HepG2 (cell line): Measurements from ENCODE around the gene RPS6KB2. TPM values are rescaled to one million over a fixed set of nuclear protein-coding genes. Genes with fewer than 3 reads are reported as not detected.

Experiments used
- ATAC-seq: fragments of 200-7000 bp; cut with Tn5 transposase; 3 replicates; pipeline ENCODE4 v1.9.1; 2020; ENCODE audit warnings: mild to moderate bottlenecking, moderate library complexity
- BruUV-seq: library from RNA; stranded (reverse); fragments of 400-500 nt; replicated peaks from 2 replicates; lab custom pipeline; 2021; lab: Mats Ljungman, UMichigan
- CTCF ChIA-PET: fragments of 300-600 bp; formaldehyde crosslinking; extraction: SDS; loops from one replicate; lab custom pipeline; 2021; ENCODE audit warnings: low total read pairs, inconsistent platforms, low intra/inter-chr PET ratio; lab: Yijun Ruan, JAX
- POLR2A ChIA-PET: fragments of 350-600 bp; sonication (Branson Sonifier 250); formaldehyde crosslinking; loops from one replicate; lab custom pipeline; 2020; ENCODE audit warnings: antibody characterized with exemption, inconsistent platforms; lab: Yijun Ruan, JAX
- DNase-seq: peaks from one replicate; pipeline ENCODE4 v3.0.0-alpha.2; 2015; ENCODE audit warnings: low spot score
- FAIRE-seq: peaks from 3 replicates; lab custom pipeline; 2011; peaks lifted over from hg19 to GRCh38; lab: Jason Lieb, UNC
- H2AFZ ChIP-seq: one replicate; pipeline ENCODE4 v1.6.1; 2011; ENCODE audit warnings: low read length, inconsistent platforms
- H3K27ac ChIP-seq: fragments of 300-600 bp; 3 replicates; pipeline ENCODE4 v1.8.0; 2011; ENCODE audit warnings: mixed run types, mild to moderate bottlenecking, mixed read lengths, low read length, inconsistent platforms; ENCODE audit not compliant: insufficient read depth; ENCODE audit errors: extremely low read length
- H3K27me3 ChIP-seq, 2 experiments: fragments of 200-600 bp in 1 of 2; 2 replicates in 1 of 2; 3 replicates in 1 of 2; pipeline versions ENCODE4 v1.6.0 to v1.8.0; 2011; ENCODE audit warnings: low read length in 2 of 2, mild to moderate bottlenecking in 2 of 2, moderate library complexity in 2 of 2, inconsistent platforms in 1 of 2; ENCODE audit not compliant: insufficient read depth in 2 of 2, control insufficient read depth in 1 of 2
- H3K36me3 ChIP-seq, 2 experiments: fragments of 200-600 bp in 1 of 2; replicated peaks in 1 of 2; 2 replicates in 1 of 2; 3 replicates in 1 of 2; pipeline versions ENCODE4 v1.5.1 to v1.8.0; 2011; ENCODE audit warnings: low read length in 2 of 2, inconsistent platforms in 1 of 2; ENCODE audit not compliant: insufficient read depth in 2 of 2, control insufficient read depth in 1 of 2
- H3K4me1 ChIP-seq: 2 replicates; pipeline ENCODE4 v1.5.1; 2012; ENCODE audit warnings: low read length, inconsistent platforms; ENCODE audit not compliant: insufficient read depth
- H3K4me2 ChIP-seq: 2 replicates; pipeline ENCODE4 v1.6.0; 2011; ENCODE audit warnings: low read depth, low read length, inconsistent platforms
- H3K4me3 ChIP-seq, 3 experiments: fragments of 200-600 bp in 1 of 3; sonication (generic), shearing (Covaris generic) in 1 of 3; replicated peaks in 1 of 3; 2 replicates each; pipeline ENCODE4 v1.5.1; 2011 to 2016; ENCODE audit warnings: low read length in 3 of 3, inconsistent platforms in 2 of 3, low read depth in 2 of 3, mild to moderate bottlenecking in 2 of 3, control low read depth in 1 of 3, mixed read lengths in 1 of 3; ENCODE audit not compliant: insufficient read depth in 1 of 3
- H3K79me2 ChIP-seq: one replicate; pipeline ENCODE4 v1.6.1; 2011; ENCODE audit warnings: low read length, inconsistent platforms; ENCODE audit not compliant: insufficient read depth
- H3K9ac ChIP-seq: 2 replicates; pipeline ENCODE4 v1.6.0; 2011; ENCODE audit warnings: mild to moderate bottlenecking, low read depth, low read length, inconsistent platforms; ENCODE audit not compliant: insufficient read depth
- H3K9me3 ChIP-seq: 2 replicates; pipeline ENCODE4 v1.5.1; 2012; ENCODE audit warnings: mild to moderate bottlenecking, low read length
- H4K20me1 ChIP-seq: 2 replicates; pipeline ENCODE4 v1.6.0; 2011; ENCODE audit warnings: inconsistent platforms, mild to moderate bottlenecking, low read length, moderate library complexity; ENCODE audit not compliant: insufficient read depth
- CAMTA2 ChIP-seq: sonication (generic); formaldehyde crosslinking; IDR thresholded peaks from 2 replicates; pipeline ENCODE4 v1.4.0; 2020; ENCODE audit warnings: mild to moderate bottlenecking, missing genetic modification reagents, borderline replicate concordance
- HIC2 ChIP-seq: sonication (generic); formaldehyde crosslinking; IDR thresholded peaks from 2 replicates; pipeline ENCODE4 v1.9.0; 2022; ENCODE audit warnings: low read depth, missing genetic modification reagents
- SKIL ChIP-seq: sonication (generic); formaldehyde crosslinking; IDR thresholded peaks from 2 replicates; pipeline ENCODE4 v1.8.0; 2022; ENCODE audit warnings: missing genetic modification reagents, mild to moderate bottlenecking, moderate library complexity, borderline replicate concordance
- XRCC5 ChIP-seq: fragments of 200-400 bp; formaldehyde crosslinking; optimal IDR thresholded peaks from 2 replicates; pipeline ENCODE3; 2017; ENCODE audit warnings: mild to moderate bottlenecking, low read length
- ZBTB46 ChIP-seq: sonication (generic); formaldehyde crosslinking; IDR thresholded peaks from 2 replicates; pipeline ENCODE4 v1.4.0; 2020; ENCODE audit warnings: mild to moderate bottlenecking, missing genetic modification reagents, borderline replicate concordance
- ZNF143 ChIP-seq: sonication (generic); formaldehyde crosslinking; IDR thresholded peaks from 2 replicates; pipeline ENCODE4 v1.4.0; 2020; ENCODE audit warnings: missing genetic modification reagents
- ZNF607 ChIP-seq: sonication (generic); formaldehyde crosslinking; IDR thresholded peaks from 2 replicates; pipeline ENCODE4 v1.5.1; 2020; ENCODE audit warnings: missing genetic modification reagents, mild to moderate bottlenecking, borderline replicate concordance
- WGBS: methylation state at CpG from one replicate; pipeline ENCODE4 v1.1.6; 2017; ENCODE audit warnings: low lambda C conversion rate; 5-methylcytosine and 5-hydroxymethylcytosine counted together
- in situ Hi-C: cut with HindIII; loops from 2 replicates; pipeline ENCODE4 v1.10.0; 2017; ENCODE audit warnings: low pct_unique_long_range_greater_than_20kb; ENCODE audit not compliant: extremely low pct_ligation_motif_present
- intact Hi-C: fragments of 100-400 bp; cut with micrococcal nuclease; formaldehyde crosslinking; loops from one replicate; pipeline ENCODE4 v1.10.0; 2022; ENCODE audit not compliant: unreplicated experiment
- polyA plus RNA-seq, 8 experiments: library from polyadenylated mRNA; depleted of rRNA in 3 of 8; stranded (reverse) in 7 of 8; unstranded in 1 of 8; fragments of >200 nt; fragmentation: Illumina TruSeq in 4 of 8; extraction: Trizol in 4 of 8; gene quantifications; 2 replicates each; pipeline versions ENCODE4 v1.2.1 to v1.2.3, GENCODE V29; 2011 to 2016; ENCODE audit warnings: low read depth in 4 of 8, missing spikeins in 1 of 8, mixed read lengths in 1 of 8; ENCODE audit not compliant: insufficient read depth in 1 of 8
- total RNA-seq, 5 experiments: library from RNA; depleted of rRNA; stranded (reverse); fragments of >200 nt; fragmentation: Illumina TruSeq; extraction: Trizol; gene quantifications; 2 replicates each; pipeline ENCODE4 v1.2.3, GENCODE V29; 2016; ENCODE audit warnings: low read depth in 1 of 5
- TF ChIP-seq, protein P1 (sequence below): sonication (generic); formaldehyde crosslinking; conservative IDR thresholded peaks from 2 replicates; pipeline ENCODE4 v1.4.0; 2020; ENCODE audit warnings: mild to moderate bottlenecking, missing genetic modification reagents, moderate library complexity

RPS6KB2 gene
- total and polyA plus RNA-seq, 2 of the 13 experiments (the other 11 are each of a cell fraction or from before 2014, with no cell fraction given): 52.9 to 54.8 TPM

- TF ChIP-seq ZBTB46 (no peak), XRCC5 (no peak)
These were observed 4.8 kb upstream of the RPS6KB2 start (continued) for GRCh38 chr11:67423466-67423865.

DNA sequence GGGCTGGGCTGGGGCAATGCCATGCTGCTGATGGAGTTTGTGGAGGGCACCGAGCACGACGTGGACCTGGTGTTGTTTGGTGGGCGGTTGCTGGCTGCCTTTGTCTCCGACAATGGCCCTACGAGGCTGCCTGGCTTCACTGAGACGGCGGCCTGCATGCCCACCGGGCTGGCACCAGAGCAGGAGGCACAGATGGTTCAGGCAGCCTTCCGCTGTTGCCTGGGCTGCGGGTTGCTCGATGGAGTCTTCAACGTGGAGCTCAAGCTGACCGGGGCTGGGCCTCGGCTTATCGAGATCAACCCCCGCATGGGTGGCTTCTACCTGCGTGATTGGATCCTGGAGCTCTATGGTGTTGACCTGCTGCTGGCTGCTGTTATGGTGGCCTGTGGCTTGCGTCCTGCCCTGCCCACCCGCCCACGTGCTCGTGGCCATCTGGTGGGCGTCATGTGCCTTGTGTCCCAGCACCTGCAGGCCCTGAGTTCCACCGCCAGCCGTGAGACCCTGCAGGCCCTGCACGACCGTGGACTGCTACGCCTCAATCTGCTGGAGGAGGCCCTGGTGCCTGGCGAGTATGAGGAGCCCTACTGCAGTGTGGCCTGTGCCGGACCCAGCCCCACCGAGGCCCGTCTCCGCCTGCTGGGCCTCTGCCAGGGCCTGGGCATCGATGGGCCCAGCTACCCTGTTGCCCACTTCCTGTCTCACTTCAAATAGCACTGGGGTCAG is 4.2 kb upstream of the RPS6KB2 start:
- H3K4me2 ChIP-seq: no peak overlapping the region
- DNase-seq (no peak), FAIRE-seq (no peak), ATAC-seq (no peak)
- no peaks in the 10 kb centered on the region for H3K9me3 ChIP-seq
- H4K20me1 ChIP-seq: no peaks in the 10 kb centered on the region
- ChIA-PET POLR2A (interaction anchor here (0.6 to 7.4 kb wide), 6 partner anchors 20 to 50 kb away, joined by 3 to 78 read pairs (median 4); partner anchors contain the start of genes CLCF1, CORO1B, PPP1CA and TBC1D10C), CTCF (no interaction called here)
- H3K27me3 ChIP-seq: peaks cover 1 to 9% of the 10 kb centered on the region in 2 experiments; a peak in 2 of 5 replicates
- H2AFZ ChIP-seq: no peak overlapping the region
- H3K4me1 ChIP-seq: peaks cover 54% of the 10 kb centered on the region
- intact Hi-C loops (no loop called here), in situ Hi-C loops (no loop called here)
- no TSS peak for BruUV-seq
- no peak overlapping the region for H3K27ac ChIP-seq
- H3K4me3 ChIP-seq: no peak overlapping the region
- no peaks in the 10 kb centered on the region for H3K36me3 ChIP-seq
- peaks cover 8% of the 10 kb centered on the region for H3K79me2 ChIP-seq
- H3K9ac ChIP-seq: no peak overlapping the region
- WGBS: 59% methylated on average over 10 of the region's 34 CpGs
- no peak for TF ChIP-seq ZNF143
- TF ChIP-seq CAMTA2 (CRISPR knock-in tag): no peak
- no peak for TF ChIP-seq SKIL (CRISPR knock-in tag)
- TF ChIP-seq, protein P1, sequence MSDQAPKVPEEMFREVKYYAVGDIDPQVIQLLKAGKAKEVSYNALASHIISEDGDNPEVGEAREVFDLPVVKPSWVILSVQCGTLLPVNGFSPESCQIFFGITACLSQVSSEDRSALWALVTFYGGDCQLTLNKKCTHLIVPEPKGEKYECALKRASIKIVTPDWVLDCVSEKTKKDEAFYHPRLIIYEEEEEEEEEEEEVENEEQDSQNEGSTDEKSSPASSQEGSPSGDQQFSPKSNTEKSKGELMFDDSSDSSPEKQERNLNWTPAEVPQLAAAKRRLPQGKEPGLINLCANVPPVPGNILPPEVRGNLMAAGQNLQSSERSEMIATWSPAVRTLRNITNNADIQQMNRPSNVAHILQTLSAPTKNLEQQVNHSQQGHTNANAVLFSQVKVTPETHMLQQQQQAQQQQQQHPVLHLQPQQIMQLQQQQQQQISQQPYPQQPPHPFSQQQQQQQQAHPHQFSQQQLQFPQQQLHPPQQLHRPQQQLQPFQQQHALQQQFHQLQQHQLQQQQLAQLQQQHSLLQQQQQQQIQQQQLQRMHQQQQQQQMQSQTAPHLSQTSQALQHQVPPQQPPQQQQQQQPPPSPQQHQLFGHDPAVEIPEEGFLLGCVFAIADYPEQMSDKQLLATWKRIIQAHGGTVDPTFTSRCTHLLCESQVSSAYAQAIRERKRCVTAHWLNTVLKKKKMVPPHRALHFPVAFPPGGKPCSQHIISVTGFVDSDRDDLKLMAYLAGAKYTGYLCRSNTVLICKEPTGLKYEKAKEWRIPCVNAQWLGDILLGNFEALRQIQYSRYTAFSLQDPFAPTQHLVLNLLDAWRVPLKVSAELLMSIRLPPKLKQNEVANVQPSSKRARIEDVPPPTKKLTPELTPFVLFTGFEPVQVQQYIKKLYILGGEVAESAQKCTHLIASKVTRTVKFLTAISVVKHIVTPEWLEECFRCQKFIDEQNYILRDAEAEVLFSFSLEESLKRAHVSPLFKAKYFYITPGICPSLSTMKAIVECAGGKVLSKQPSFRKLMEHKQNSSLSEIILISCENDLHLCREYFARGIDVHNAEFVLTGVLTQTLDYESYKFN: no peak
- TF ChIP-seq ZNF607: no peak
- peak; percentile 86 for TF ChIP-seq HIC2 (CRISPR knock-in tag)
